Prostate gland (tissue), 2 donors: ENCODE data around the gene KRTAP5-11.
"Not testable (repeated sequence)": the region's sequence is repeated elsewhere in the genome, so short reads cannot be mapped to it uniquely, and the experiment has no call there.

Experiments used
- POLR2A ChIP-seq: fragments of 450-650 bp; IDR thresholded peaks from one replicate; pipeline ENCODE4 v1.6.1; 2016; ENCODE audit warnings: antibody characterized with exemption, mild to moderate bottlenecking
- POLR2AphosphoS5 ChIP-seq: sonication (generic); formaldehyde crosslinking; IDR thresholded peaks from one replicate; pipeline ENCODE4 v1.6.1; 2017; ENCODE audit warnings: antibody characterized with exemption
- TF ChIP-seq, protein P1 (sequence below), 4 experiments: fragments of 200-600 bp in 2 of 4; fragments of 450-650 bp in 2 of 4; sonication (generic) in 2 of 4; IDR thresholded peaks; 1 replicate in 3 of 4; 2 replicates in 1 of 4; pipeline ENCODE4 v1.5.1; 2016 to 2019; ENCODE audit warnings: antibody characterized with exemption in 4 of 4, mild to moderate bottlenecking in 2 of 4, moderate library complexity in 2 of 4

DNA sequence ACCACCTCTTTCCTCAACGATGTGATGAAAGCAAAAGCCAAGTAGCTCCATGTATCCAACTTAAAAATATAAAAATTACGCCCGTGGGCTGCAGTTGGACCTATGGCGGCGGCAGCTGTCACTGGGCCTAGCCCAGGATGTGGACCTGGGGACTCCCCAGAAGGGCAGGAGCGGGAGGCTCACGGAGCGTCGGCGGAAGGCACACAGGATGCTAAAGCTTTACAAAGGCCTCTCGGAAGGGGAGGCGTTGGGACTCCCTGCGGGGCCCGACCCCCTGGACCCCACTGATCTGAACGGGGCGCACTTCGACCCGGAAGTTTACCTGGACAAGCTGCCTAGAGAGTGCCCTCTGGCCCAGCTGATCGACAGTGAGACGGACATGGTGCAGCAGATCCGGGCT is 46.3 kb upstream of the KRTAP5-11 start:
- not testable (repeated sequence) for TF ChIP-seq POLR2A, POLR2AphosphoS5
- TF ChIP-seq, protein P1, sequence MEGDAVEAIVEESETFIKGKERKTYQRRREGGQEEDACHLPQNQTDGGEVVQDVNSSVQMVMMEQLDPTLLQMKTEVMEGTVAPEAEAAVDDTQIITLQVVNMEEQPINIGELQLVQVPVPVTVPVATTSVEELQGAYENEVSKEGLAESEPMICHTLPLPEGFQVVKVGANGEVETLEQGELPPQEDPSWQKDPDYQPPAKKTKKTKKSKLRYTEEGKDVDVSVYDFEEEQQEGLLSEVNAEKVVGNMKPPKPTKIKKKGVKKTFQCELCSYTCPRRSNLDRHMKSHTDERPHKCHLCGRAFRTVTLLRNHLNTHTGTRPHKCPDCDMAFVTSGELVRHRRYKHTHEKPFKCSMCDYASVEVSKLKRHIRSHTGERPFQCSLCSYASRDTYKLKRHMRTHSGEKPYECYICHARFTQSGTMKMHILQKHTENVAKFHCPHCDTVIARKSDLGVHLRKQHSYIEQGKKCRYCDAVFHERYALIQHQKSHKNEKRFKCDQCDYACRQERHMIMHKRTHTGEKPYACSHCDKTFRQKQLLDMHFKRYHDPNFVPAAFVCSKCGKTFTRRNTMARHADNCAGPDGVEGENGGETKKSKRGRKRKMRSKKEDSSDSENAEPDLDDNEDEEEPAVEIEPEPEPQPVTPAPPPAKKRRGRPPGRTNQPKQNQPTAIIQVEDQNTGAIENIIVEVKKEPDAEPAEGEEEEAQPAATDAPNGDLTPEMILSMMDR (IDR thresholded peaks at IDR 0.05) = not testable (repeated sequence)
